Fibroblast of lung (primary cell): Measurements from ENCODE around the gene COL18A1. TPM values are rescaled to one million over a fixed set of nuclear protein-coding genes. Genes with fewer than 3 reads are reported as not detected.

Experiments used
- DNase-seq, 2 donors: peaks; one replicate each; pipeline versions ENCODE4 v3.0.0 to v3.0.0-alpha.2; 2010; ENCODE audit warnings: low read depth in 2 of 2
- H2AFZ ChIP-seq: 2 replicates; pipeline ENCODE4 v1.5.1; 2012; ENCODE audit warnings: low read length, control low read depth, inconsistent platforms
- H3K27ac ChIP-seq: 2 replicates; pipeline ENCODE4 v1.5.1; 2011; ENCODE audit warnings: low read length, control low read depth; ENCODE audit not compliant: insufficient read depth
- H3K27me3 ChIP-seq: 2 replicates; pipeline ENCODE4 v1.5.1; 2011; ENCODE audit warnings: mild to moderate bottlenecking, low read length; ENCODE audit not compliant: control insufficient read depth, insufficient read depth
- H3K36me3 ChIP-seq: 2 replicates; pipeline ENCODE4 v1.5.1; 2011; ENCODE audit warnings: low read length; ENCODE audit not compliant: control insufficient read depth, insufficient read depth
- H3K4me1 ChIP-seq: 2 replicates; pipeline ENCODE4 v1.5.1; 2011; ENCODE audit warnings: low read length; ENCODE audit not compliant: control insufficient read depth, insufficient read depth; ENCODE audit errors: extremely low read depth
- H3K4me2 ChIP-seq: 2 replicates; pipeline ENCODE4 v1.5.1; 2011; ENCODE audit warnings: low read length, control low read depth; ENCODE audit not compliant: insufficient read depth; ENCODE audit errors: extremely low read depth
- H3K4me3 ChIP-seq, 4 experiments: fragments of 200-600 bp in 1 of 4; sonication (generic) in 1 of 4; replicated peaks in 1 of 4; 2 replicates each; pipeline ENCODE4 v1.5.1; 2011 to 2016; ENCODE audit warnings: low read length in 4 of 4, low read depth in 3 of 4, mild to moderate bottlenecking in 3 of 4, control low read depth in 2 of 4, inconsistent platforms in 1 of 4, mixed read lengths in 1 of 4; ENCODE audit not compliant: insufficient read depth in 1 of 4; ENCODE audit errors: control extremely low read depth in 1 of 4
- H3K79me2 ChIP-seq: 2 replicates; pipeline ENCODE4 v1.5.1; 2012; ENCODE audit warnings: mild to moderate bottlenecking, low read length, inconsistent platforms; ENCODE audit not compliant: control insufficient read depth, insufficient read depth
- H3K9ac ChIP-seq: 2 replicates; pipeline ENCODE4 v1.5.1; 2011; ENCODE audit warnings: mild to moderate bottlenecking, low read length, control low read depth; ENCODE audit not compliant: insufficient read depth
- H3K9me3 ChIP-seq: 2 replicates; pipeline ENCODE4 v1.5.1; 2012; ENCODE audit warnings: low read depth, low read length; ENCODE audit not compliant: control insufficient read depth, insufficient read depth
- H4K20me1 ChIP-seq: 2 replicates; pipeline ENCODE4 v1.5.1; 2011; ENCODE audit warnings: low read length; ENCODE audit not compliant: control insufficient read depth, insufficient read depth; ENCODE audit errors: extremely low read depth
- EZH2 ChIP-seq: IDR thresholded peaks from 2 replicates; pipeline ENCODE4 v1.5.1; 2012; ENCODE audit warnings: low read length, control low read depth, mild to moderate bottlenecking; ENCODE audit errors: missing control alignments
- polyA plus RNA-seq, 2 donors: library from polyadenylated mRNA; depleted of rRNA in 1 of 2; stranded (reverse) in 1 of 2; unstranded in 1 of 2; fragments of >200 nt; gene quantifications; 2 replicates each; pipeline ENCODE4 v1.2.1, GENCODE V29; 2011 to 2012; ENCODE audit warnings: missing spikeins in 1 of 2
- total RNA-seq: library from RNA; depleted of rRNA; stranded (reverse); fragments of >200 nt; gene quantifications from 2 replicates; pipeline ENCODE4 v1.2.1, GENCODE V29; 2014
- TF ChIP-seq, protein P1 (sequence below), 2 donors: IDR thresholded peaks in 1 of 2; conservative IDR thresholded peaks in 1 of 2; 1 replicate in 1 of 2; 2 replicates in 1 of 2; pipeline ENCODE4 v1.5.1; 2011 to 2012; ENCODE audit warnings: low read length in 2 of 2, control low read depth in 1 of 2, inconsistent platforms in 1 of 2, low read depth in 1 of 2, mild to moderate bottlenecking in 1 of 2

Gene COL18A1
- total and polyA plus RNA-seq, 2 donors (not counting 1 experiment from before 2014, with no cell fraction given), result 24.3 to 38.8 TPM

DNA sequence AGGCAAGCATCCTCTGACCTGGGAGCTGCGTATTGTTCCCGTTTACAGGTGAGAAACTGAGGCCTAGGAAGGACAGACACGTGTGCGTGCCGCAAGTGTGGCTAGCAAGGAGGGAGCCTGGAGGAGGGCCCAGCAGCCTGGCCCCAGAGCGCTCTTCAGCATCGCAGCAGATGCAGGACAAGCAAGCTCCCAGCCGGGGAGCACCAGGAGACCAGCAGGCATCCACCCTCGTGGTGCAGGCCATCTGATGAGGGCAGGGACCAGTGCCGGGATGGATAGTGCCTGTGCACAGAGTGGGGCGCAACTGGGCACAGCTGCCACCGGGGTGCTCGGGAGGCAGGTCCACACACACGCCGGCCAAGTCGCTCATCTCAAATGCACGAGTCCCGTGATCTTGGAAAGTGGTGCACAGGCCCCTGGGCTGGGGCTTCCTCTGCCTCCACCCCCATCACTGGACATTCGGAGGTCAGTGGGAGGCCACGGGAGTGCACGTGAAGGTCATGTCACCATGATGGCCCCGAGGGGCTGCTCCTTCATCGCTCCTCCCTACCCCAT is 55.1 kb downstream of the COL18A1 start:
- no peak for TF ChIP-seq EZH2
- TF ChIP-seq, protein P1, sequence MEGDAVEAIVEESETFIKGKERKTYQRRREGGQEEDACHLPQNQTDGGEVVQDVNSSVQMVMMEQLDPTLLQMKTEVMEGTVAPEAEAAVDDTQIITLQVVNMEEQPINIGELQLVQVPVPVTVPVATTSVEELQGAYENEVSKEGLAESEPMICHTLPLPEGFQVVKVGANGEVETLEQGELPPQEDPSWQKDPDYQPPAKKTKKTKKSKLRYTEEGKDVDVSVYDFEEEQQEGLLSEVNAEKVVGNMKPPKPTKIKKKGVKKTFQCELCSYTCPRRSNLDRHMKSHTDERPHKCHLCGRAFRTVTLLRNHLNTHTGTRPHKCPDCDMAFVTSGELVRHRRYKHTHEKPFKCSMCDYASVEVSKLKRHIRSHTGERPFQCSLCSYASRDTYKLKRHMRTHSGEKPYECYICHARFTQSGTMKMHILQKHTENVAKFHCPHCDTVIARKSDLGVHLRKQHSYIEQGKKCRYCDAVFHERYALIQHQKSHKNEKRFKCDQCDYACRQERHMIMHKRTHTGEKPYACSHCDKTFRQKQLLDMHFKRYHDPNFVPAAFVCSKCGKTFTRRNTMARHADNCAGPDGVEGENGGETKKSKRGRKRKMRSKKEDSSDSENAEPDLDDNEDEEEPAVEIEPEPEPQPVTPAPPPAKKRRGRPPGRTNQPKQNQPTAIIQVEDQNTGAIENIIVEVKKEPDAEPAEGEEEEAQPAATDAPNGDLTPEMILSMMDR (conservative IDR thresholded peaks at IDR 0.05 in 1 of 2, IDR thresholded peaks at IDR 0.05 in 1 of 2; ENCODE audit: low read depth in 1 of 2, low read length in 2 of 2), result no peak
- no peaks in the 10 kb centered on the region for H4K20me1 ChIP-seq
- no peak overlapping the region for H3K4me3 ChIP-seq
- peak overlapping the region; percentile 63 for H3K27ac ChIP-seq
- H3K4me2 ChIP-seq, result no peak overlapping the region
- H3K27me3 ChIP-seq, result no peaks in the 10 kb centered on the region
- H3K9me3 ChIP-seq, result no peaks in the 10 kb centered on the region
- peaks cover 13% of the 10 kb centered on the region for H3K4me1 ChIP-seq
- no peaks in the 10 kb centered on the region for H3K36me3 ChIP-seq
- no peak for DNase-seq
- H2AFZ ChIP-seq, result no peak overlapping the region
- no peak overlapping the region for H3K9ac ChIP-seq
- H3K79me2 ChIP-seq, result no peaks in the 10 kb centered on the region

DNA sequence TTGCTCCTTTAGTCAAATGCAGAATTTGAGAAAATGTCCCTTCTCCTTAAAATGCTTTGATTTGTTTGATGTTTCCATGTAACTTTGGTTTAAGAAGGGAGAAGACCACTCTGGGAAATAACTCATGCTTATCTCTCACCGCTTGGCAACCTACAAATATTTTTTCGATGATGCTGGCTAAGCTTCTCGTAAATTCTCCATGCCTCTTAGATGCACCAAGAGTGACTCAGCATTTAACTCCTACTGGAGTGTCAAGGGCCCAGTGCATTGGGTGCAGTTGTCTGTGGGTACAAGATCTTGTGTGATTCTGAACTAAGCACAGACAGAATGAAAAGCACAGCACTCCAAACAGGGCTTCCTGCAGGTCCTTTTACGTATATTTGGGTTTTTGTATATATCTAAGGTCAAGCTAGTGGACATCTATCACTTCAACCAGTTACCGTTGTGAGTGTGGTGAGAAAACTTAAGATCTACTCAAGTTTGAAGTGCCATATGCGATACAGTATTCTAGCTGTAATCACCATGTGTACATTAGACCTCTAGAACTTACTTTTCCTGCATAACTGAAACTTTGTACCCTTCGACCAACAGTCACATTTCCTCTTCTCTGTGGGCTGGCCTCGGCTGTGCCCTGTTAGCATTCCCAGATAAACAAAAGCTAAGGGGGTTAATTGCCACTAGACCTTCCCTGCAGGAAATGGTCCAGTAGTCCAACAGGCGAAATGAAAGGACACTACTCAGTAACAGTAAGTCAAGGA is 55.8 kb downstream of the COL18A1 start:
- TF ChIP-seq EZH2, result no peak
- TF ChIP-seq, protein P1 (conservative IDR thresholded peaks at IDR 0.05 in 1 of 2, IDR thresholded peaks at IDR 0.05 in 1 of 2; ENCODE audit: low read depth in 1 of 2, low read length in 2 of 2), result no peak
- no peak overlapping the region for H3K4me2 ChIP-seq
- H2AFZ ChIP-seq, result no peak overlapping the region
- H3K27me3 ChIP-seq, result no peaks in the 10 kb centered on the region
- no peaks in the 10 kb centered on the region for H4K20me1 ChIP-seq
- H3K27ac ChIP-seq, result peak overlapping the region; percentile 63
- H3K9ac ChIP-seq, result no peak overlapping the region
- H3K4me1 ChIP-seq, result peaks cover 8% of the 10 kb centered on the region
- DNase-seq, result peak; percentile 68 to 97
- no peaks in the 10 kb centered on the region for H3K79me2 ChIP-seq
- H3K9me3 ChIP-seq, result no peaks in the 10 kb centered on the region
- no peak overlapping the region for H3K4me3 ChIP-seq
- H3K36me3 ChIP-seq, result no peaks in the 10 kb centered on the region

DNA sequence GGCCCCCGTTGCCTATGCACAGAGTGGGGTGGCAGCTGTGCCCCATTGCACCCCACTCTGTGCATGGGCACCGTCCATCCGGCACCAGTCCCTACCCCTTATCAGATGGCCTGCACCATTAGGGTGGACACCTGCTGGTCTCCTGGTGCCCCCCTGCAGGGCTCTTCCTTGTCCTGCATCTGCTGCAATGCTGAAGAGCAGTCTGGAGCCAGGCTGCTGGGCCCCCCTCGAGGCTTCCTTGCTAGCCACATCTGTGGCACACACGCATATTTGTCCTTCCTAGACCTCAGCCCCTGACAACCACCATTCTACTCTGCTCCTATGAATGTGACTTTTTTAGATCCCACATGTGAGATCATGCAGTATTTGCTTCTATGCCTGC is 56.4 kb downstream of the COL18A1 start:
- no peak for DNase-seq
- Histone ChIP-seq H3K4me2 (no peak overlapping the region), H3K36me3 (no peaks in the 10 kb centered on the region), H3K4me1 (peaks cover 3% of the 10 kb centered on the region), H3K9me3 (no peaks in the 10 kb centered on the region), H3K4me3 (no peak overlapping the region), H2AFZ (no peak overlapping the region), H3K79me2 (no peaks in the 10 kb centered on the region), H4K20me1 (no peaks in the 10 kb centered on the region), H3K27ac (no peak overlapping the region), H3K9ac (no peak overlapping the region), H3K27me3 (no peaks in the 10 kb centered on the region)
- TF ChIP-seq, protein P1 (conservative IDR thresholded peaks at IDR 0.05 in 1 of 2, IDR thresholded peaks at IDR 0.05 in 1 of 2; ENCODE audit: low read depth in 1 of 2, low read length in 2 of 2), result no peak
- no peak for TF ChIP-seq EZH2
